NK-92 treated with Interleukin-12 subunit alpha and Interleukin-12 subunit beta, amount 100 ng/mL, for 24 hours (cell line): ENCODE measurements around the gene ERO1B.
A peak's percentile ranks its signal among the peaks of the same experiment; 100 is the strongest.
"Not testable (repeated sequence)": the region's sequence is repeated elsewhere in the genome, so short reads cannot be mapped to it uniquely, and the experiment has no call there.

ENCODE experiments used
- DNase-seq: peaks from one replicate; lab custom pipeline; 2025; lab: John Stamatoyannopoulos, UW

Gene ERO1B

GRCh38 chr1:236281654-236282424 lies at the start of gene ERO1B:
ERO1B (minus strand) TSS chr1:236281958; CDS start chr1:236281783, 175 bp downstream.
- DNase-seq = peak; percentile 92

DNA sequence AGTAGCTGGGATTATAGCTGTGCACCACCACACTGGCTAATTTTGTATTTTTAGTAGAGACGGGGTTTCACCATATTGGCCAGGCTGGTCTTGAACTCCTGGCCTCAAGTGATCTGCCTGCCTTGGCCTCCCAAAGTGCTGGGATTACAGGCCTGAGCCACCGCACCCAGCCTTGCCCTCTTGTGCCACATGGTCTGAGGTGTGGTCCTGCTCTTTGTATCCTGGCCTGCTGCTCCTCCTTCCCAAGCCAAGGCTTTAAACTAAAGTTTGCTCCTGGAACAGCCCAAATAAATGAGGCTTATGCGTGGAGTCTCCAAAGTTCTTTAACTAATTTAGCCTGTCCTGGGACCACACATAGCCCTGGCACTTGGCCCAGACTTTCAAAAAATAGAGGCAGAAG lies 49.7 kb upstream of the ERO1B start:
- DNase-seq = not testable (repeated sequence)

- DNase-seq = no peak
Observed at GRCh38 chr1:236326432-236326831, 44.7 kb upstream of the ERO1B start.

- no peak for DNase-seq
Observed at GRCh38 chr1:236325567-236325966, 43.8 kb upstream of the ERO1B start.

DNA sequence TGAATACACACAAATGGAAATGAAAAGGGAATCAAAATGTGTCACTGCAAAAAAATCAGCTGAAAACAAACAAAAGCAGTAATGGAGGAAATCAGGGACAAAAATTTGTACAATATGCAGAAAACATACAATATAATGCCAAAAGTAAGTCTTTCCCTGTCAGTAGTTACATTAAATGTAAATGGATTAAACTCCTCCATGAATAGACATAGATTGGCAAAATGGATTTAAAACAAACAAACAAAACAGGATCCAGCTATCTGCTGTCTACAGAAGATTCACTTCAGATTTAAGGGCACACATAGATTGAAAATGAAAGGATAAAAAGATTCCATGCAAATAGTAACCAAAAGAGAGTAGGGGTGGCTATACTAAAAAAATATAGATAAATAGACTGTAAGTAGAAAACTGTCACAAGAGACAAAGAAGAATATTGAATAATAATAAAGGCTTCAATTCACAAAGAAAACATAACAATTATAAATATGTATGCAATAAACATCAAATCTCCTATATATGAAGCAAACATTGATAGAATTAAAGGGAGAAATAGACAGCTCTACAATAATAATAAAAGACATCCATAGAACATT lies 42.2 kb upstream of the ERO1B start:
- DNase-seq = no peak

DNA sequence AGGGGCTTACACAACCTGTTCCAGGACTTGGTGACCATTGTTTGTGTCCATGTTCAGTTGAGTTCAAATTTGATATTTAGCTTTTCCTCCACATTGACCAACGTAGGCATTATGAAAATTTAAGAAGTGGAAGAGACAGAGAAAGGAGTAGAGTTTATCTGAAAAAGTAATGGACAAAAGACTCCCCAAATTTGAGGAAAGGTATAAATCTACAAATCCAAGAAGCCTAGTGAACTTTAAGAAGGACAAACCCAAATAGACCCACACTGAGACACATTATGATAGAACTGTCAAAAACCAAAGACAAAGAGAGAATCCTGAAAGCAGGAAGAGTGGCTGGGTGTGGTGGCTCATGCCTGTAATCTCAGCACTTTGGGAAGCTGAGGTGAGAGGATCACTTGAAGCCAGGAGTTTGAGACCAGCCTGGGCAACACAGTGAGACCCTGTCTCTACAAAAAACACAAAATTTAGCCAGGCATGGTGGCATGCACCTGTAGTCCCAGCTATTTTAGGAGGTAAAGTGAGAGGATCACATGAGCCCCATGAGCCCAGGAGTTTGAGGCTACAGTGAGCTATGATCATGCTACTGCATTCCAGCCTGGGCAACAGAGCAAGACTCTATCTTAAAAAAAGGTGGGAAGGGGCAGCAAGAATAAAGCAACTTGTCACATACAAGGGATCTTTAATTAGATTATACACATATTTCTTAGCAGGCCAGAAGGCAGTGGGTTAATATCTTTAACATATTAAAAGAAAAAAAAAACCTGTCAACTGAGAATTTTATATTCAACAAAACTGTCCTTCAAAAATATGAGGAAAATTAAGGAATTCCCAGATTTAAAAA lies 41.0 kb upstream of the ERO1B start:
- no peak for DNase-seq

- DNase-seq = no peak
Observed at GRCh38 chr1:236321101-236321500, 39.3 kb upstream of the ERO1B start.

DNA sequence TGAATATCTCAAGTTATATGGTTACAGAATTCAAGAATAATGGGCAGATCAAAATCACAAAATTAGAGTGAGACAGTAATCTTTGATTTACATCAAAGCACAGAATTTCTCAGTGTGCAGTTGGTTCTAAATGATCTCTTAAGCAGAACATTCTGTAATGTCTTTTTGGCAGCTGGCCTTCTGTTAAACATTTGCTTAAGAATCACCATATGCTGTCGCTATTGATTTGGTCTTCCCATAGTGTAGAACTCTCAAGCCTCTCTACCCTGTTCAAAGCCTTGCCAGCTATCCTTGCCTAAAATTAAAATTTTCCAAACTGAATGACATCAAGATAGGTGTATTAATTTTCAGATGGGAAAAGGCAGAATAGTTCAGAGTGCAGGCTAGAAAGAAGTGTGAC lies 38.9 kb upstream of the ERO1B start:
- no peak for DNase-seq

DNA sequence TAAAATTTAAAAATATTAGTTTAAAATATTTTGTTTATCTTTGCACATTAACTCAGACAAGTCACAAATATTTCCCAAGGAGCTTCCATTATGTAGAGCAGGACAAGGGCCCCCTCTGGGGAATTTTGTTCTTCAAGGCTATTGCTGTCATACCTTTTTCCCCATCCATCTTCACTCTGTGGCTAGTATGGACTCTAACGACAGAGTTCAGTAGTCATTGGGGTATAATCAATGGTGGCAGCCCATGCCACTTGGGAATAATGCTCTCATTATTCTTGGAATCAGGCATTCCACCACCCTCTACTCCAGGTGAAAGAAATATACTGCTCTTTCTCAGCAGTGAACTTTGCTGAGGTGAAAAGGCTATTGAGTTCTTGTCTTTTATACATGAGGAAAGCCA lies 38.5 kb upstream of the ERO1B start:
- DNase-seq = no peak

DNA sequence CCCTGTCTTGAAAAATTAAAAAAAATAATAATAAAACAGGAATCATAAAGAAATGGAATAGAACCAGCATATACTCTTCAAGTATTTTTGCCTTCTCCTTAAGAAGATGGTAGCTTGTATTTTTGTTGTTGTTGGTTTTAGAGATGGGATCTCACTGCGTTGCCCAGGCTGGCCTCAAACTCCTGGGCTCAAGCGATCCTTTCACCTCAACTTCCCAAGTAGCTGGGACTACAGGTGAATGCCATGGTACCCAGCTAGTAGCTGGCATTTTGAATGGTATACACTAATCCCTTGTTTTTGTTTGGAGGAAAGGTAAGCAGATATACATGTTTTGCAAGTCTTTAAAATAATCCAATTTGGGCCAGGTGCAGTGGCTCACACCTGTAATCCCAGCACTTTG lies 34.7 kb upstream of the ERO1B start:
- DNase-seq = no peak

DNA sequence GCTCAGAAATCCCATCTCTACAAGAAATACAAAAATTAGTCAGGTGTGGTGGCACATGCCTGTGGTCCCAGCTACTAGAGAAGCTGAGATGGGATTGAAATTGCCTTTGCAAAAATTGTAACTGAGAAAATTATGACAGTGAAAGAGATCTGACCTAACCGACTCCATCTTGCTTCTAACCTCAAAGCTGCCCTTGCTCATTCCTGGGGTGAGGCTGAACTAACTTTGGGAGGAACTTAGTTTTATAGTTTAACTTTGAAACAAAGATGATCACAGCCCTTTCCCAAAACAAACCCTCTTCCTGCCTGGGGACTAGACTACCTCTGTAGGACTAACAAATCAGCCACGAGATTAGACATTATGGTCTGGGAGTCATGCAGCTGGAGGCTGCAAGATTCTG lies 33.8 kb upstream of the ERO1B start:
- DNase-seq = no peak

GRCh38 chr1:236315092-236315491 lies 33.3 kb upstream of the ERO1B start:
- no peak for DNase-seq

DNA sequence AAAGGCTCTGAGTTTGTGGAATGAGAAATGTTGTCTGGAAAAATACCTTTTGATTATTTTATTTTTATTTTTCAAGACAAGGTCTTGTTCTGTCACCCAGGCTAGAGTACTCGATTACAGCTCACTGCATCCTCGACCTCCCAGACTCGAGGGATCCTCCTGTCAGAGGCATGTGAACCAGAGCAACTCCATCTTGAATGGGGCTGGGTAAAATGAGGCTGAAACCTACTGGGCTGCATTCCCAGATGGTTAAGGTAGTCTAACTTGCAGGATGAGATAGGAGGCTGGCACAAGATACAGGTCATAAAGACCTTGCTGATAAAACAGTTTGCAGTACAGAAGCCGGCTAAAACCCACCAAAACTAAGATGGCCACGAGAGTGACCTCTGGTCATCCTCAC lies 32.3 kb upstream of the ERO1B start:
- not testable (repeated sequence) for DNase-seq

- no peak for DNase-seq
Observed at GRCh38 chr1:236313427-236313826, 31.7 kb upstream of the ERO1B start.

DNA sequence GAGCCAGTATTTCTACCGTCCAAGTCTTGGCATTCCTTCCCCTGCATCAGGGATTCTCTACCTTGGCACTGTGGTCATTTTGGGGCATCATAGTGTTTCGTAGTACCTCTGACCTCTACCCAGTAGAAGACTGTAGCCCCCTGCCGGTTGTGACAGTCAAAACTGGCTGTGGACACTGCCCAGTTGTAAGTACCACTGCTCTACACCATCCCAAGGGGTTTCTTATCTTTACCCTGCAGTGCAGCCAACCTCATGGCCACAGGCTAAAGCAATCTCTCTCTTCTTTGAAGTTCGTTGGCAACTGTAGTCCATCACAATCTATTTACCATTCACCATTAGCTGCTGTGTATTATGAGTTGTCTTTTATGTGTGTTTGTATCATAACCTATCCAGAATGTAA lies 29.3 kb upstream of the ERO1B start:
- no peak for DNase-seq

DNA sequence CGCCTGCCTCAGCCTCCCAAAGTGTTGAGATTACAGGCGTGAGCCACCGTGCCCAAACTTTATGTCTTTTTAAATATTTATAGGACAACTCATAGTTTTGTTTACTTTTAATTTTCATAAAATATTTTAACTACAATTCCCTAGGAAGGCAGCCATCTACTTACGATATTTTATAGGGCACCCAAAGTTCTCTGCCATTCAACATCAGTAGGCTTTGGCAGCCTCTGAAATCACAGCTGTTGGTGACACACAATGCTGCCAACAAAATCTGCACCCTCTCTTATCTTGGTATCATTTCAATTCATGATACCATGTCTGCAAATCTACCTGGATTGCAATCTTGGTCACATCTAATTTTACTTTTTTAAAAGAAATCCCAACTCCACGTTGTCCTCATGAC lies 27.1 kb upstream of the ERO1B start:
- no peak for DNase-seq

- no peak for DNase-seq
Observed at GRCh38 chr1:236307435-236307834, 25.7 kb upstream of the ERO1B start.

GRCh38 chr1:236304682-236305081 lies 22.9 kb upstream of the ERO1B start:
- no peak for DNase-seq

GRCh38 chr1:236303675-236304074 lies 21.9 kb upstream of the ERO1B start:
- no peak for DNase-seq

- no peak for DNase-seq
Observed at GRCh38 chr1:236302941-236303340, 21.2 kb upstream of the ERO1B start.

- DNase-seq = no peak
Observed at GRCh38 chr1:236301958-236302335, 20.2 kb upstream of the ERO1B start.

GRCh38 chr1:236301080-236301957 lies 19.6 kb upstream of the ERO1B start:
- no peak for DNase-seq
